ENCODE data around the gene MPIG6B. TPM values are rescaled to one million over a fixed set of nuclear protein-coding genes. Genes with fewer than 3 reads are reported as not detected.
A peak's percentile ranks its signal among the peaks of the same experiment; 100 is the strongest.
"Not testable (repeated sequence)": the region's sequence is repeated elsewhere in the genome, so short reads cannot be mapped to it uniquely, and the experiment has no call there.

Gene MPIG6B
- polyA plus RNA-seq, 4 donors = 1.1 to 2.9 (median 1.4) TPM

DNA sequence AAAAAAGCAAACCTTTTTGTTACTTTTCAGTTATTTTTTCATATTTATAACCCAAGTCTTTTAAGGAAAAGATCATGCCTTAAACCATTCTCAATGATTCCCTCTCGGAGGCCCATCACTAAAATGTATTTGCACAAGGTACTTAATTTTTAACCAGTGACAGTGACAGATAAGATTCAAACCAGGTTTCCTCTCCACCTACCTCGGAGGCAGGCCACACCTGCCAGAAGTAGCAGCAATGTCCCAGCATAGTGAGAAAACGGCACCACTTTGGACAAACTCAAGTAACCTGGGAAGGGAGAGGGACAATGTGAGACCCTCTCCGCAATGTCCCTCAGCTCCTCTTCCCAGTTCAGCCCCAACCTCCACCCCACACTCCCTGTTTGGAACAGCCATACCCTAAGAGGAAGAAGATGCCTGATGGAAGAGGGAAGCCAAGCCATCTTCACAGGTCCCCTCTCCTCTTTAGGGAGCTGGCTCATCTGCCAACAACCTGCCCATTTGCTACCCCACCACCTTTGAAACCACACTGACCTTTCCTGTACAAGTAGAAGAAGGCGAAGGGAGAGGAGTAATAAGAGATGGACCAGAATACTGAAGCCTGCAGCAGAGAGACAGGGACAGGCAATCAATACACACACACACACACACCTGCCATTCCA is 22.3 kb upstream of the MPIG6B start:
- no peak for DNase-seq (ENCODE audit: low read depth in 4 of 4, low spot score in 3 of 4)

DNA sequence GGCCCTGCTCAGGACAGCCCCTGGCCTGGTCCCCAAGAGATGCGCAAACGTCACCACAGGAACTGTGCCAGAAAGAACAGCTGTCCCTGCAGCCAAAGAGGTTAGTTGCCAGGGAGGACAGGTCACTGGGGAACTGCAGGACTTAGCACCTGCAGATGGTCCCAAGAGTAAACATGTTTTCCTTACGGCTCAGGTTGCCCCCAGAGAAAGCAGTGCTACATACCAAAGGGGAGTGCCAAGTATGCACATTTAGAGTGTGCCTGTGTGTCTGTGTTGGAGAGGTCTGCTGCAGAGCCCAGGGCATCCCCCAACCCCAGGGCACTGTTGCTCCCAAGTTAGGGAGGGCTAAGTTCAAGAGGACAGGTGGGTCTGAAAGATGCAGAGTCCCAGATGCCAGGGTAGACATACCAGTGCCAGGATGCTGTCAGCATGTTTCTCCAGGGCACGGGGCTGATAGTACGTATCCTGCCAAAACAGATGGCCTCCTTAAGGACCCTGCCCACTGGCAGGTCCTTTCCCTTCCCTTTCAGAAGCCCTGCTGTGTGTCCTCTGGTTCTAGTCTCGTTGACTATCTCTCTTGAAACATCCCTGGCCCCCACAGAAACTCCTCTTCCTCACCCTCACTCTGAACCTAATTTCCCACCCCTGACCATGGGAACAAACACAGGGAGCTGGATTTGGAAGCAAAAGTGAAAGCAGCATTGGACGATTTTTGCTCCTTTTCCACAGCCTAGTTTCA is 21.3 kb upstream of the MPIG6B start:
- no peak for DNase-seq (ENCODE audit: low read depth in 4 of 4, low spot score in 3 of 4)

DNA sequence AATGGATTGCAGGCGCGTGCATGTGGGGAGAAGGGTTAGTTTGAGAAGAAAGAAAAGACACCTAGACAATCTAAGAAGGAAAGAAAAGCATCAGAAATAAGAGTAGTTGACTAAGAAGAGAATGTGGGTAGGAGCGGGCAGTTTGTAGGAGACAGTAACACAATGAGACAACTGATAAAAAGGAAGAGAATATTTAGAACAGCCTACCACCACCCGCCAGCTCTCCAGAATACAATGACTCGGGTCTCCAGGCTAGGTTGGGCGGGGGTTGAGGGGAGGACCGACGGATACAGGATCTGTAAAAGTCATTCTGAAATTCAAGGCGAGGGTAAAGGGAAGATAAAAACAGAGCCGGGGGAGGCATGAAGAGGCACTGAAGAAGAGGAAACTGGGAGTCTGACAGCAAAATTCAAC is 20.8 kb upstream of the MPIG6B start:
- no peak for DNase-seq (ENCODE audit: low read depth in 4 of 4, low spot score in 3 of 4)

DNA sequence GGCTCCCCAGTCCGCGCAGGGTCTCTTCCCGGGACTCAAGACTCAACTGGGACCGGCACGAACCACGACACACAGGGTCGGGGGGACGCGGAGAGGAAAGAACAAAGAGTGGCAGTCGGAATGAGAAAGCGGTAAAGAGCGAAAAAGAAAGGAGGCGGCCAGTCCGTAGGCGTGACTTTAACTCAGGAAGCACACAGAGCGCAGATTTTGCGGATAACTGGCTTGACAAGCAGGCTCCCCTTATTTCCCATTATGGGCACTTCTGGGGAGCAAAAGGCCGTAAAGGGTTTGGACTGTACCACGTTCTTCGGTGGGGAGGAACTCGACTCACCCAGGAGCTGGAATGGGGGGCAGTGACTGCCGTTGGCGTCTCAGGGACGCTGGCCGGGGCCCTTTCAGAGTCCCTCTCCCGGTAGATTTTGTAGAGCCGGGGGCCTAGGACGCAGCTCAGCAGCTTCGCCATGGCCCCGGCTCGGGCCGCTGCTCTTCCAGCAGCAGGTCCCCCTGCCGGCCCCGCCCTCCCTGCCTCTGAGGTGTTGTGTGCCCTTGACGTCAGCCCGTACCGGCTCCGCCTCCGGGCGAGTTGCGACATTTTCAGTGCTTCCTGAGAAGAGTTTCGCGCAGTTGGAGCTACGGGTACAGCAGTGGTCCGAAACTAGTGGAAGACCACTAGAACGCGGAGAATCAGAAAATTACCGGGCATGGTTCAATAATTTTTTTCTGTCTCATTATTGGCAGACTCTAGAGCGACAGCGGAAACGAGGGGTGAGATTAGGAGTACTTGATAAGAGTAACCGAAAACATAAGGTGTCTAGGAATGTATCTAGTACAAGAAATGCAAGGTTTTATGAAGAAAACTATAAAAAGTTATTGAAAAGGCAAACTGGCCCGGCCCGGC is 20.1 kb upstream of the MPIG6B start, which contains the start of gene ABHD16A:
TSS of gene ABHD16A (minus strand) at position 506 of the 898 bp plus-strand sequence. CDS start at position 463, 43 bp downstream.
- DNase-seq (ENCODE audit: low read depth in 4 of 4, low spot score in 3 of 4) = peak; percentile 97 to 99 (median 98)

DNA sequence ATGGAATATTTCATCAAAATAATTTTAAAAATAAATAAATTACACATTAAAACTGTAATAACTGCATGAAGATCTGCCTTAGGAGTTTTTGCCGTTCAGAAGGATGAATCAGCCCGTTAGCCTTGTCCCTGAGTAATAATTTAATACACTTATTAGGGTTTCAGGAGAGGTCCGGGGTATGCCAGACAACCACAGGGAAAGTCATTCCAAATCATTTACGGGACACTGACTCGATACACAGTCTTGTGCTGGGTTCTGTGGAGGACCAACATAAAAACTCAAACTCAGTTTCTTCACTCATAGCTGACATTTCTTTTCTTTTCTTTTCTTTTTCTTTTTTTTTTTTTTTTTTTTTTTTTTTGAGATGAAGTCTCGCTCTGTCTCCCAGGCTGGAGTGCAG is 17.2 kb upstream of the MPIG6B start:
- no peak for DNase-seq (ENCODE audit: low read depth in 4 of 4, low spot score in 3 of 4)

DNA sequence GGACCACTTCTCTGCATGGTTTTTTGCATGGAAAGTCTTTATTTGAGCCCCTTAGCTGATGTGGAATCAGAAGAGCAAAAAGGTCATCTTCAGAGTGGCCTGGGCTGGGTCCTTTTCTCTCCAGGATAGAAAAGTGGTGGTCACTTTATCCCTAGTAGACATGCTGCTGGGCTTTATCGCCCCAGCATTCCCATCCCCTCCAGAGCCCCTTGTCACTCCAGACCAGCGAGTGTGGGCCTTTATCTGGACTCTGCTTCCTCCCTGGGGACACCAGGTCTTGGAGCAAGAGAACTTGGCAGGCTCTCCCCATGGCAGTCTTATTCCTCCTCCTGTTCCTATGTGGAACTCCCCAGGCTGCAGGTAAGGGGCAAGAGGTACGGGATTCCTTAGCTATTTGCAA is 16.6 kb upstream of the MPIG6B start, which contains the start of gene LY6G6F:
TSS of gene LY6G6F (plus strand) at position 268 of the 400 bp plus-strand sequence. CDS start at position 309, 41 bp downstream.
- DNase-seq (ENCODE audit: low read depth in 4 of 4, low spot score in 3 of 4) = no peak

DNA sequence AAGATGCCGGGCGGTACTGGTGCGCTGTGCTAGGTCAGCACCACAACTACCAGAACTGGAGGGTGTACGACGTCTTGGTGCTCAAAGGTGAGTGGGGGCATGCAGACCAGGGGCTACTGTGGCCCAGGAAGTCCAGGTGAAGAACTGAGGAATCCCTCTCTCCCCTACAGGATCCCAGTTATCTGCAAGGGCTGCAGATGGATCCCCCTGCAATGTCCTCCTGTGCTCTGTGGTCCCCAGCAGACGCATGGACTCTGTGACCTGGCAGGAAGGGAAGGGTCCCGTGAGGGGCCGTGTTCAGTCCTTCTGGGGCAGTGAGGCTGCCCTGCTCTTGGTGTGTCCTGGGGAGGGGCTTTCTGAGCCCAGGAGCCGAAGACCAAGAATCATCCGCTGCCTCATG is 15.5 kb upstream of the MPIG6B start:
- DNase-seq (ENCODE audit: low read depth in 4 of 4, low spot score in 3 of 4) = no peak

DNA sequence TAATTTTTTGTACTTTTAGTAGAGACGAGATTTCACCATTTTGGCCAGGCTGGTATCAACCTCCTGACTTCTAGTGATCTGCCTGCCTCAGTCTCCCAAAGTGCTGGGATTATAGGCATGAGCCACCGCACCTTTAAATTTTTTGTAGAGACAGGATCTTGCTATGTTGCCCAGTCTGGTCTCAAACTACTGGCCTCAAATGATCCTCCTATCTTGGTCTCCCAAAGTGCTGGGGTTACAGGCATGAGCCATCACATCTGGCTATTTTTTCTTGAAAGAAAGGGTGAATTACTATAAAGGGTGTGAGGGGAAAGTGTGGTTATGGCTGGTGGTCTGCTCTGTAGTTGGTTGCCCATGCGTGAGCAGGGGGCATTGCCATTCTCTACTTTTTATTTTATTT is 14.9 kb upstream of the MPIG6B start:
- DNase-seq (ENCODE audit: low read depth in 4 of 4, low spot score in 3 of 4) = no peak

DNA sequence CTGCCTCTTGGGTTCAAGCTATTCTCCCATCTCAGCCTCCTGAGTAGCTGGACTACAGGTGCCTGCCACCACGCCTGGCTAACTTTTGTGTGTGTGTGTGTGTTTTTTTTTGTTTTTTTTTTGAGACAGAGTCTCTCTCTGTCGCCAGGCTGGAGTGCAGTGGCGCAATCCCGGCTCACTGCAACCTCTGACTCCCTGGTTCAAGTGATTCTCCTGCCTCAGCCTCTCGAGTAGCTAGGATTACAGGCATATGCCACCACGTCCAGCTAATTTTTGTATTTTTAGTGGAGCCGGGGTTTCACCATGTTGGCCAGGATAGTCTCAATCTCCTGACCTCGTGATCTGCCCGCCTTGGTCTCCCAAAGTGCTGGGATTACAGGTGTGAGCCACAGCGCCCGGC is 14.0 kb upstream of the MPIG6B start:
- not testable (repeated sequence) for DNase-seq (ENCODE audit: low read depth in 4 of 4, low spot score in 3 of 4)

DNA sequence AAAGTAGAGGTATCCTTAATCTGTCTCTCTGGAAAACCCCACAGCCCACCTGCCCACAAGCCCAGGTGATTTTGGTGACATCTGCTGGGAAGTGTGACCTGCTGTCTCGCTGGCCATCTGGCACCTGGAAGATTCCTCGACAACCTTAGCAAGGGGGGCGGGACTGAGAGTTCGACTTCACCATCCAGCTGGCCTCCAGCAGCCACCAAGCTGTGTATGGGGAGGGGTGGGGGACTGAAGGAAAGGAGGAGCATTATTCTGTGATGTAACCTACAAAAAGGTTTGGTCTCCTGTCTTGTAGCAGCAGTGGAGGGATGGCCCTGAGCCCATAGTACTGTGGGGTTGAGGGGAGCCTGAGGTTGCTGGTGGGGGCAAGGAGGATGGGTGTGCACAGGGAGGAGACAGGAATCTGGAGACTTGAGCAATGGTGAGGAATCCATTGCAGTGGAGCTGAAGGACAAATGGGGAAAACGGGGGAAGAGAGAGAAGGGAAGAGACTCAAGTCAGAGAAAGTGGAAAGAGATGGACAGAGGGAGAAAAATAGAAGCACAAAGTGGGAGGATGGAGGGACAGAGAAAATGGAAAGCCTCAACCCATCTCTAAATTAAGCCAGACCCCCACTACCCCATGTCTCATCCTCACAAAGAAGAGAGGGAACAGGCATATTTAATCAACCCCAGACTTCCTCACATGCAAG is 12.5 kb upstream of the MPIG6B start:
- DNase-seq (ENCODE audit: low read depth in 4 of 4, low spot score in 3 of 4) = no peak

DNA sequence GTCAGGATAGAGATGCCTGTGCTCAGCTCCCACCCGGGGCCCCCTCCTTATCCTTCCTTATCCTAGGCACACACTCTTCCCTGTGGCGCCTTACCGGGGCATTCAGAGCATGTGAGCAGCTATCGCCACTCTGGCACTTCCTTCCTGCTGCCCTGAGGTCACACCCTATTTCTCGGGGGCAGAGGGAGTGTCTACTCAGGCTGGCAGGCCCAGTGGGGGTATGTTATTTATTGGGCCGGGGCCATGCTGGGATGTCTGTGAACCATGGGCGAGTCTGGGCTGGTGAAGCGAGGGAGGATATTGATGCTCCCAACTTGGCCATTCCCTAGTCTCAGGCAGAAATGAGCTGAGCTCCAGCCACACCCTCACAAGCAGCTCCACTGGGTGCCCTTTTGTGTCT is 11.9 kb upstream of the MPIG6B start:
- no peak for DNase-seq (ENCODE audit: low read depth in 4 of 4, low spot score in 3 of 4)

DNA sequence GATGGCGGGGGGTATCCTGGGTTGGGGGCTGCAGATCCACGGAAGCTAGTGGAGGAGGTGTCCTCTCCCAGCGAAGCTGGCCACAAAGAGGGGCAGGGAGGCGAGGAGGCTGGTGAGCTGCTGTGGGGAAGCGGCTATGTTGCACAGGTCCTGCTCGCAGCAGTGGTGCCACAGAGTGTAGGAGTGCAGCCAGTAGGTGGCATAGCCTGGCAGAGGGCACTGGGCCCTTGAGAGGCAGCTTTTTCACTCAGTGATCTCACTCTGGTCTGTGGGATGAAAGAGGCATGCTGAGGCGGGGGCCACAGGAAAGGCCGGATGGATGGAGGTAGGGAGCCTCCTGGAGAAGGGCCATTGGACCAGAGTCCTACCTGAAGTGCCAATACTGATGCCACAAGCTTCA is 10.9 kb upstream of the MPIG6B start:
- DNase-seq (ENCODE audit: low read depth in 4 of 4, low spot score in 3 of 4) = no peak

DNA sequence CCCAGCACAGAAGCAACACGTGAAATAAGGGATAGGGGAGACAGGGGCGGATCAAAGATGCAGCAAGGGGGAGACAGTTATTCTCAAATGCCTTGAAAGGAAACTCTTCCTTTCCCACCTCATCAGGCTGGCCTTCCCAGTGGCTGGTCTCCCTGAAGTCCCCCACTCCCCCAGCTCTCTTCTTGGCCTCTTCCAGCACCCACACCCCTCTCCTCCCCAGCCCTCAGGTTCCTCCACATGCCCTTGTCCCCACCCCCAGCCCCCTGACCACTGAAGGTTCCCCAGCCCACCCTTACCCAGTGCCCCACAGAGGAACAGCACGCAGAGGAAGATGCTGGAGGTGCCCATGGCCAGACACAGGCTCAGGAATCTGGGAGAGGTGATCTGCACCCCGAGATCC is 9.7 kb upstream of the MPIG6B start:
- no peak for DNase-seq (ENCODE audit: low read depth in 4 of 4, low spot score in 3 of 4)

DNA sequence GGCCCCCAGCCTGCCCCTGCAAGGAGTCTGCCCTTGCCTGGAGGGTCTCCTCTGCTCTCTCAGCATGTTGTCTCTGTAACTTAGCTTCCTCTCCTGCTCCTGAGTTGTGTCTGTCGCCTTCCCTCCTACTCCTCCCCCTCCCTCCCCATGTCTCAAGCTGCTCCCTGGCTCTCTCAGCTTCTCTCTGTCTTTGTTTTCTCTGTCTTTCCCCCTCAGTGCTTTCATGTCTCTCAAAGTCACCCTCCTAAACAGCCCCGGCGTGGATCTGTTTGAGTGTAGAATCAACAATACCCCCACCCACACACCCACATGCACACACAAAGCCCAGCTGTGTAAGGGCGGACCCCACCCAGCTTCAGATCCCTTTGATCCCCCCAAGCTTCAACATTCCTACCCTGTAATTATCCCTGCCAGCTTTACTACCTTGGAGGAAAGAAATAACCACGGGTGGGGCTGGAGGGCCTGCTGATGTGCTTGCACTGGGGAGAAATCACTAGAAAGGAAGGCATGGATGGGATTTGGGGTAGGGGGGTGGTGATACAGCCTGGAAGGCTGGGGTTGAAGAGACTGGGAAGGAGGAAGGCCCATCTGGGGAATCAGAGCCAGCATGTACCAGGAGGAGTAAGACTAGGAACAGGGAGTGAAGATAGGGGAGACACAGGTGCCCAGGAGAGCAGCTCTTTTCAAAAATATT is 9.0 kb upstream of the MPIG6B start:
- DNase-seq (ENCODE audit: low read depth in 4 of 4, low spot score in 3 of 4) = no peak

DNA sequence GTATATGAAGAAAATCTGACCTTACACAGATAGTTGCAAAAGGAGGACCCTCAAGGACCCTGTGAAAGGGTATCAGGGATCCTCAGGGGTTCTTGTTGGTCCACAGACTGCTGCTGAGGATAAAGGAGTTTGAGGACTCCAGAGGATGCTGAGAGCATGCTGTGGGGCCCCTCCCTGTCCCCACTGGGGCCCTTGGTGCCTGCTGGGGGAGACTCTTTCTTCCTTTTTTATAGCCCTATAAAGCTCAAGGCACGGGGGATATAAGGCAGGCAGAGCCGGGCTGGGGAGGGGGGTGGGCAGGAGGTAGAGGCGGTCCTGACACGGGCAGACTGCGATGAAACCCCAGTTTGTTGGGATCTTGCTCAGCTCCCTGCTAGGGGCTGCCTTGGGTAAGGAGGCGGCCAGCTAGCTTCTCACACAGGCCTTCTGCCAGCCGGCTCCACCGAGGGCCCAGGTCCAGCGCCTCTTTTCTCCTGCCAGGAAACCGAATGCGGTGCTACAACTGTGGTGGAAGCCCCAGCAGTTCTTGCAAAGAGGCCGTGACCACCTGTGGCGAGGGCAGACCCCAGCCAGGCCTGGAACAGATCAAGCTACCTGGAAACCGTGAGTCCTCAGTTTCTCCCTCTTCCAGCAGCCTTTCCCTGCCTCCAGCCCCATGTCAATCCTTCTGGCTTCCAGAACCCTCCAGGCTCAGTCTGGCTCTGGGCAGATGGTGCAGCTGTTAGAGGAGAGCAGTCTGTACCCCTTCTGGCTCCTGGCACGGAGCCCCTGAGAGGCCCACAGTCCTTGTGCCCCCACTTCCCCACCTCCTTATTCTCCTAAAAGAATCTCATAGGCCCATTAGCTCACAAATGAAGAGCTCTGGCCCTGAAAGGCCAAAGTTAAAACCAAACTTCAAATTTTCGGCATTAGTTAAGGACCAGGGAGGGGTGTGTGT is 7.9 kb upstream of the MPIG6B start, which contains the start of gene LY6G6D:
TSS of gene LY6G6D (plus strand) at position 327 of the 937 bp plus-strand sequence. CDS start at position 335, 8 bp downstream.
- DNase-seq (ENCODE audit: low read depth in 4 of 4, low spot score in 3 of 4) = no peak

DNA sequence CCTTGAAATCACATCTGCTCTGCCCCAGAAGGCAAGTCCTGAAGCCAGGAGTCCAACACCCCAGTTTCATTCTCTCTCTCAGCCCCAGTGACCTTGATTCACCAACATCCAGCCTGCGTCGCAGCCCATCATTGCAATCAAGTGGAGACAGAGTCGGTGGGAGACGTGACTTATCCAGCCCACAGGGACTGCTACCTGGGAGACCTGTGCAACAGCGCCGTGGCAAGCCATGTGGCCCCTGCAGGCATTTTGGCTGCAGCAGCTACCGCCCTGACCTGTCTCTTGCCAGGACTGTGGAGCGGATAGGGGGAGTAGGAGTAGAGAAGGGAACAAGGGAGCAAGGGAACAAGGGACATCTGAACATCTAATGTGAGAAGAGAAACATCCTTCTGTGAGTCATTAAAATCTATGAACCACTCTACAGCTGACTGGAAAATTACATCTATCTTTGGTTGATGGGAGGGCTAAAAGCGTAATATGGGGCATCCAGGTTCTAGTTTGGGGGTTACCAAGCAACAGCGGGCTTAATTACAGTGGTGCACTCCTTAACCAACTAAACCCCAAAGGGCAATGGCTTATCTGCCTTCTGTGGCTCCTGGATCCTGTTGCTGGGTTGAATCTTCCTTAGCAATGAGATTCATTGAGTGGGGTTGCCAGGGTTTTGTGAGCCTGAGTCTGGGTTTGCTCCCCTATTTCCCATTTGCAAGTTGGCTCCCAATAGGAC is 5.5 kb upstream of the MPIG6B start:
- no peak for DNase-seq (ENCODE audit: low read depth in 4 of 4, low spot score in 3 of 4)

DNA sequence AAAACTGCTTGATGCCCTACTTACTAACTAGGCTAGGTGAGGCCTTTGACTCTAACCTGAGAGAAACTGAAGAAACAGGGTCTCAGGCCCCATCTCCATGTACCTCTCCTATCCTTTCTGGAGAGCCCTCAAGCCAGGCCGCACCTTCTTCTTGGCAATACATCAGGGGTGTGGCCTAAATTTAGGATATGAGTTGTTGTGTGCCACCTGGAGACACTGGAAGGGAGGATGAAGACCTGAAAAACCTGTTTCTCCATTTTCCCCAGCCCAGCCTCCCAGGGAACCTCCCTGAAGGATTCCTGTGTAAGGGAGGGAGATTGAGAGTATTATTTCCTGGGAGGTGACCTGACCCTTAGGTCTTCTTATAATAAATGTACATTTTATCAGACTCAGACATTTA is 4.9 kb upstream of the MPIG6B start:
- DNase-seq (ENCODE audit: low read depth in 4 of 4, low spot score in 3 of 4) = no peak

DNA sequence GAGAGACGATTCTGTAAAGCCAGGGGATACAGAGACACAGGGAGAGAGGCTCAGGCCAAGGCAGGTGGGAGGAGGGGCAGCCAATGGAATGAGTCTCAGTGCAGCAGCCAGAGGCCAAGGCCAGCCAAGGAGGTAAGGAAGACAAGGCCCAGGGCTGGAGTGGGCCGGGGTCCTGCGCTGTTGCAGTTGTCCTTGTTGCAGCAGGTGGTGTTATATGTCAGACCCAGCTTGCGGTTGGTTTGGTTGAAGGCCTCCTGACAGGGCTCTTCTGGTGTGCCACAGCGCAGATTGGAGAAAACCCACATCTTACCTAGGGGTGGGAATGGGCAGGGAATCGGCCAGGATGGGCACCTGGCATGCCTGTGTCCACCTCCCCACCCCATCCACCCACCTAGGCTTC is 4.2 kb upstream of the MPIG6B start:
- DNase-seq (ENCODE audit: low read depth in 4 of 4, low spot score in 3 of 4) = no peak
